Suprapubic skin (tissue), 4 donors: ENCODE measurements around the gene ANKS1A. TPM values are rescaled to one million over a fixed set of nuclear protein-coding genes. Genes with fewer than 3 reads are reported as not detected.

Experiments
- DNase-seq, 2 donors: peaks; one replicate each; pipeline ENCODE4 v3.0.0-alpha.2; 2019; ENCODE audit warnings: low spot score in 2 of 2
- H3K27ac ChIP-seq: fragments of 200-600 bp; sonication (generic); one replicate; pipeline ENCODE4 v1.5.1; 2019
- H3K27me3 ChIP-seq: fragments of 200-600 bp; sonication (generic); one replicate; pipeline ENCODE4 v1.5.1; 2019
- H3K36me3 ChIP-seq: fragments of 200-600 bp; sonication (generic); one replicate; pipeline ENCODE4 v1.5.1; 2019
- H3K4me1 ChIP-seq: fragments of 200-600 bp; sonication (generic); one replicate; pipeline ENCODE4 v1.5.1; 2019
- H3K4me3 ChIP-seq: fragments of 200-600 bp; sonication (generic); one replicate; pipeline ENCODE4 v1.5.1; 2019; ENCODE audit warnings: mild to moderate bottlenecking
- H3K9me3 ChIP-seq: fragments of 200-600 bp; sonication (generic); one replicate; pipeline ENCODE4 v1.5.1; 2019
- CTCF ChIP-seq, 2 donors: fragments of 200-600 bp in 1 of 2; fragments of 450-650 bp in 1 of 2; sonication (generic) in 1 of 2; IDR thresholded peaks; one replicate each; pipeline ENCODE4 v1.5.1; 2016 to 2019; ENCODE audit warnings: antibody characterized with exemption in 2 of 2, mild to moderate bottlenecking in 1 of 2, moderate library complexity in 1 of 2
- EP300 ChIP-seq: sonication (generic); formaldehyde crosslinking; IDR thresholded peaks from one replicate; pipeline ENCODE4 v1.6.1; 2017; ENCODE audit warnings: antibody characterized with exemption
- POLR2A ChIP-seq, 2 donors: fragments of 450-650 bp; IDR thresholded peaks; one replicate each; pipeline ENCODE4 v1.6.1; 2017; ENCODE audit warnings: antibody characterized with exemption in 2 of 2, mild to moderate bottlenecking in 2 of 2, moderate library complexity in 2 of 2
- POLR2AphosphoS5 ChIP-seq, 3 donors: sonication (generic); formaldehyde crosslinking; IDR thresholded peaks; one replicate each; pipeline ENCODE4 v1.6.1; 2017; ENCODE audit warnings: antibody characterized with exemption in 3 of 3
- WGBS: methylation state at CpG from one replicate; pipeline ENCODE4 v1.1.5; 2018; 5-methylcytosine and 5-hydroxymethylcytosine counted together
- total RNA-seq, 4 donors: library from RNA; depleted of rRNA; stranded (reverse); fragments of >200 nt; gene quantifications; one replicate each; pipeline ENCODE4 v1.1.0, GENCODE V29; 2016

The ANKS1A gene
- total RNA-seq, 4 donors from 2014 or later = 24.7 to 34.6 (median 30.5) TPM

GRCh38 chr6:35073211-35073610, 184.2 kb downstream of the ANKS1A start:
- DNase-seq = peak in 1 of 2 donors; percentile 49
- Histone ChIP-seq H3K27me3 (no peaks in the 10 kb centered on the region), H3K36me3 (peaks cover 36% of the 10 kb centered on the region), H3K4me3 (no peak overlapping the region), H3K9me3 (no peaks in the 10 kb centered on the region), H3K4me1 (peaks cover 26% of the 10 kb centered on the region), H3K27ac (no peak overlapping the region)
- 97% methylated on average over 9 of the region's 10 CpGs for WGBS
- TF ChIP-seq CTCF (IDR thresholded peaks at IDR 0.05) = no peak
- no peak for TF ChIP-seq POLR2AphosphoS5 (IDR thresholded peaks at IDR 0.05)
- no peak for TF ChIP-seq POLR2A (IDR thresholded peaks at IDR 0.05)
- no peak for TF ChIP-seq EP300

- H3K27ac ChIP-seq = no peak overlapping the region
- H3K27me3 ChIP-seq = no peaks in the 10 kb centered on the region
- peaks cover 43% of the 10 kb centered on the region for H3K36me3 ChIP-seq
- DNase-seq = peak in 1 of 2 donors; percentile 59
- no peak overlapping the region for H3K4me3 ChIP-seq
- no peaks in the 10 kb centered on the region for H3K9me3 ChIP-seq
- TF ChIP-seq POLR2A (IDR thresholded peaks at IDR 0.05) = no peak
- TF ChIP-seq EP300 = no peak
- WGBS = 91% methylated on average over 20 of the region's 20 CpGs
- H3K4me1 ChIP-seq = peaks cover 28% of the 10 kb centered on the region
Observed at GRCh38 chr6:35073766-35074471, 184.9 kb downstream of the ANKS1A start.

- Histone ChIP-seq H3K4me1 (peaks cover 60% of the 10 kb centered on the region), H3K27ac (peak overlapping the region; percentile 26), H3K27me3 (no peaks in the 10 kb centered on the region), H3K9me3 (no peaks in the 10 kb centered on the region), H3K36me3 (peaks cover 68% of the 10 kb centered on the region), H3K4me3 (no peak overlapping the region)
- TF ChIP-seq POLR2AphosphoS5 (IDR thresholded peaks at IDR 0.05) = no peak
- TF ChIP-seq CTCF (IDR thresholded peaks at IDR 0.05) = no peak
- no peak for TF ChIP-seq POLR2A (IDR thresholded peaks at IDR 0.05)
- TF ChIP-seq EP300 = no peak
- 72% methylated on average over 17 of the region's 17 CpGs for WGBS
- peak in 1 of 2 donors; percentile 53 for DNase-seq
Observed at GRCh38 chr6:35076997-35077712, 188.1 kb downstream of the ANKS1A start.

GRCh38 chr6:35077713-35078105, 188.7 kb downstream of the ANKS1A start:
- TF ChIP-seq EP300 = no peak
- TF ChIP-seq POLR2AphosphoS5 (IDR thresholded peaks at IDR 0.05) = no peak
- no peak for TF ChIP-seq POLR2A (IDR thresholded peaks at IDR 0.05)
- no peak for TF ChIP-seq CTCF (IDR thresholded peaks at IDR 0.05)
- WGBS = 84% methylated on average over 9 of the region's 11 CpGs
- Histone ChIP-seq H3K4me1 (peaks cover 65% of the 10 kb centered on the region), H3K27ac (peak overlapping the region; percentile 26), H3K9me3 (no peaks in the 10 kb centered on the region), H3K36me3 (peaks cover 68% of the 10 kb centered on the region), H3K4me3 (no peak overlapping the region), H3K27me3 (no peaks in the 10 kb centered on the region)
- DNase-seq = peak; percentile 49 to 65

- WGBS = 100% methylated on average over 2 of the region's 20 CpGs
- peak; percentile 59 to 66 for DNase-seq
- peaks cover 68% of the 10 kb centered on the region for H3K36me3 ChIP-seq
Observed at GRCh38 chr6:35078226-35078850, 189.3 kb downstream of the ANKS1A start.

More at GRCh38 chr6:35078226-35078850, 189.3 kb downstream of the ANKS1A start:
- no peaks in the 10 kb centered on the region for H3K27me3 ChIP-seq
- TF ChIP-seq POLR2A (IDR thresholded peaks at IDR 0.05) = no peak
- no peak for TF ChIP-seq POLR2AphosphoS5 (IDR thresholded peaks at IDR 0.05)
- TF ChIP-seq CTCF (IDR thresholded peaks at IDR 0.05) = no peak
- TF ChIP-seq EP300 = no peak
- H3K9me3 ChIP-seq = no peaks in the 10 kb centered on the region
- peaks cover 72% of the 10 kb centered on the region for H3K4me1 ChIP-seq
- no peak overlapping the region for H3K27ac ChIP-seq
- H3K4me3 ChIP-seq = no peak overlapping the region
